ENCODE measurements around the gene NUMB. TPM values are rescaled to one million over a fixed set of nuclear protein-coding genes. Genes with fewer than 3 reads are reported as not detected.

Gene NUMB
- total RNA-seq, 1 donor from 2014 or later, result 119 TPM

DNA sequence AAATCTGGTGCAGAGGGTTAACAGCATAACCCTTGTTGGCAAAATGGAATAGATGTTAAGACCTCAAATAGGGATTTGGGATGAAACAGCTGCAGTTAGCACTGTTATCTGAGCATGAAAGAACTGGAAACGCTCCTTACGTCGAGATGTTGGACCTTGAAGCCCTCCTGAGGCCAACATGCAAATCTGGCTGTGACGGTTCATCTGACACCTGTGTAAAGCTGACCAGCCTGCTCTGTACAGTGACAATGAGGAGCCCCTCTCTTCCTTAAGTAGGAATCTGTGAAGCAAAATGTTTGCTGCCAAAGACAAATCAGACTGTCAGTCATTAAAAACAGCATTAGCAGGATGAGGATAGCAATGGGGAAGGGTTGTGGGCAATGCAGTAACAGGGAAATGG lies 184.5 kb downstream of the NUMB start:
- ATAC-seq, result no peak
- DNase-seq (ENCODE audit: low spot score), result no peak
- intact Hi-C loops (cut with DNase I), result no loop called here

DNA sequence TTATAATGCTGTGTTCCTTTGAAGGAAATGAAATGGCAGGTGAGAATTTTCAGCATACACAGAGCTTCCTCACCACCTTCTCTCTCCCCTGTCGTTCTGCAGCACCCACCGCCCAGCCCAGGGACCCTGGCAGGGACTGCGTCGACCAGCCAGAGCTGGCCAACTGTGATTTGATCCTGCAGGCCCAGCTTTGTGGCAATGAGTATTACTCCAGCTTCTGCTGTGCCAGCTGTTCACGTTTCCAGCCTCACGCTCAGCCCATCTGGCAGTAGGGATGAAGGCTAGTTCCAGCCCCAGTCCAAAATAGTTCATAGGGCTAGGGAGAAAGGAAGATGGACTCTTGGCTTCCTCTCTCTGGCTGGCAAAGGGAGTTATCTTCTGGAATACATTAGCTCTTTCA lies 186.0 kb downstream of the NUMB start:
- DNase-seq (ENCODE audit: low spot score) (no peak), ATAC-seq (peak; percentile 31)
- intact Hi-C loops (cut with DNase I), result no loop called here

DNA sequence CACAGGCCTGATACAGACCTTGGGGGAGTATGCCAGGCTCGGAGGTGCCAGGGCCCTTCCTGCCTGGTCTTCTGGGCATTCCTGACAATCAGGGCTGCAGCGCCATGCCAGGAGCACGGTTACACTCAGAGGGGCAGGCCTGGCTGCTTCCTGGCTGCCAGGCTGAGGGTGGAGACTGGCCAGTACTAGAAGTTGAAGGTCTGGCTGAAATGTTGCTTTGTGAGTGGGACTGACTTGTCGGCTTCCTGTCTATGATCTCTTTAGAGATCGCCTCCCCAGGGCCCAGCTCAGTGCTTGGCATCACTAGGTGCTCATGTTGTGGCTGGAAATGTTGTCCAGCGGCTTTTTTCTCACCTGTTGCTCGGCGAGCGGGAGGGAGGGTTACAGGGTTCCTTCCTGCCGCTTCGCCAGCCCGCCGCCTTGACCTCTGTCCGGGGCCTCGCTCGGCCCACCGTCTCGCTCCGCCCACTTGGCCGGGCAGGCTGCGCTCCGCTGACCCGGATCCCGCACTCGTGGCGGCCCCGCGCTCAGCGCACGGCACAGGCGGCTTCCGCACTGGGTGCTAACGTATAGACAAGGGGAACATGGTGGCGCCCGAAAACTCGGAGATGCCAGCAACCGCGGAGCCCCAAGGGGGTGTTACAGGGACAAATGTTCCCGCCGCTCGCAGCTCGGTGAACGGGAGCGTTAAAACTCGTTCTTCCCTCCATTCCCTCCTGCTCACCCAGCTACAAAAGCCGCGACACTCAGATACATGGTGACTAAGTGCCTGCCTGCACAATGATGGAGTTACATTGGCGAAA lies 188.4 kb downstream of the NUMB start:
- DNase-seq (ENCODE audit: low spot score) (peak; percentile 74), ATAC-seq (peak; percentile 72)
- intact Hi-C loops (cut with DNase I), result no loop called here

DNA sequence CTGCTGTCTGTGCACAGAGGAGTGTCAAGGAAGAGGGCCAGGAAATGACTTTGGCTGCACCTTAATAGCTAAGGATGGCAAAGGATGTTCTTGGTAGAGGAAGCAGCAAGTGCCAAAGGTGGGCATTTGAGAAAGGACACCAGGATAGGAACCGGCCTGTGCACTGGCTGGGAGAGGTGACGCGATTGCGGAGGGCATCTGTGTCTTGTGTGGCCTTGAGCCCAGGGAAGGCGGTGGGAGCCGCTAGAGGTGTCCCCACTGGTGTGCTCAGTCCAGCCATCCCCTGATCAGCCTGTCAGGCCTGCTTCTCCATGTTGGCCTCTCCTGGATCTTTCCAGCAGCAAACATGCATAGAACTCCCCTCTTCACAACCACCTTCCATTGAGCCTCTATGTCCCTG lies 190.9 kb downstream of the NUMB start:
- no peak for DNase-seq (ENCODE audit: low spot score)
- intact Hi-C loops (cut with DNase I), result no loop called here

DNA sequence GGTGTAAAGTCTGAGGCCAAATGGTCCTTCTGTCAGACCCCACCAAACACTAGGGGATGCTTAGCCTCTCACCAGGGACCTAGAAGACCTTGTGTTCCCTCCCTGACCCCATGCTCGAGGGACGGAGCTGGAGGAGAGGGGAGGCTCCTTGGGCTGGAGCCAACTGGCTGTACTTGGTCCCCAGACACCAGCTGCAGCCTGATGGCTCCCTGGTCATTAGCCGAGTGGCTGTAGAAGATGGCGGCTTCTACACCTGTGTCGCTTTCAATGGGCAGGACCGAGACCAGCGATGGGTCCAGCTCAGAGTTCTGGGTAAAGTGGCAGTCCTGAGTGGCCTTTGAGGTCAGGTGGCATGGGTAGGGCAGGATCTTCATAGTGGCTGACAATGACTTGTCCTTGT lies 192.0 kb downstream of the NUMB start:
- ATAC-seq (no peak), DNase-seq (ENCODE audit: low spot score) (no peak)
- intact Hi-C loops (cut with DNase I), result no loop called here

More for the DNA sequence above, 190.9 kb downstream of the NUMB start:
- ATAC-seq, result no peak

DNA sequence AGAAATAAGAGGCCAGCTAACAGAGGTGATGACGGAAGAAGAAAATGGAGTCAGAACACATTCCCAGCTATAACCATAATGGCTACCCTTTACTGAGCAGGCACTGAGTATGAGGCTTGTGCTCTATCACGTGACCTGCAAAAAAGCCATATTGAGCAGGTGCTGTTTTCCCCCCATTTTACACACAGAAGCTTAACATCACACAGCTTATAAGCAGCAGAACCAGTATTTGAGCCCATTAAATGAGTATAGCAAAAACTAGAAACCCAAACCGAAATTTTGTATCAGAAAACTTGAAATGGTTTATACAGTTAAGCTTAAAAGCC lies 192.7 kb downstream of the NUMB start:
- ATAC-seq (no peak), DNase-seq (ENCODE audit: low spot score) (no peak)
- intact Hi-C loops (cut with DNase I), result no loop called here

DNA sequence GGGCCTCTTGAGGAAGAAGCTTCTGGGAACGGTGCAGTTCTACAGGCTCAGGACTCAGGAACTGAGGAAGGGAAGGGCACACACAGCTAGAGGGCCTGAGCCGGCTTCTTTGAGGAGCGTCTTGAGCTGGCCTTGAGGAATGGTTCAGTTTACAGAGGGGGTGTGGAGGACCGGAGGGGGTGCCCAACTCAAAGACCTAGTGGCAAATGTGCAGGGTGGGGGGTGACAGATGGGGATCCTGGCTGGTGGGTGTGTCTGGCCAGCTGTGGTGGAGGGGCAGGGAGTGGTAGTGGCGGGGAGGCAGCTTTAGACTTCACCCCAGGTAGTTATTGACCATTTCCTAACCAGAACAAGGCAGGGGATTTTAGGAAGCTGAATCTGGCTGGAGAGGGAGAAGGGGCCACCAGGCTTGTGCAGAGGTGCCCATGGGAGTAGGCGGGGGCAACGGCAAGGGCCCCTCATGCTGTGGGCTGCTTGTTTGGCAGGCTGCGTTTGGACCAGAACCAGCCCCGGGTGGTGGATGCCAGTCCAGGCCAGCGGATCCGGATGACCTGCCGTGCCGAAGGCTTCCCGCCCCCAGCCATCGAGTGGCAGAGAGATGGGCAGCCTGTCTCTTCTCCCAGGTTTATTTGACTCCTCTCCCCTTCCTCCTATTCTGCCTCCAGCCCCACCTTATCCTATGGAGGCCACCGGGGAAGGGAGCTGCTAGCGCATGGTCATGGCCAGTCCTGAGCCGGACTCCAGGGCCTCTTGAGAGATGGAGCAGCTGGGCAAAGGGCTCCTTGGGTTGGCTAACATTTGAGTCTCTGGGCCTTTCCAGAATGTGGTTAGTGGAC lies 193.2 kb downstream of the NUMB start:
- intact Hi-C loops (cut with DNase I), result no loop called here
- ATAC-seq (no peak), DNase-seq (ENCODE audit: low spot score) (no peak)

DNA sequence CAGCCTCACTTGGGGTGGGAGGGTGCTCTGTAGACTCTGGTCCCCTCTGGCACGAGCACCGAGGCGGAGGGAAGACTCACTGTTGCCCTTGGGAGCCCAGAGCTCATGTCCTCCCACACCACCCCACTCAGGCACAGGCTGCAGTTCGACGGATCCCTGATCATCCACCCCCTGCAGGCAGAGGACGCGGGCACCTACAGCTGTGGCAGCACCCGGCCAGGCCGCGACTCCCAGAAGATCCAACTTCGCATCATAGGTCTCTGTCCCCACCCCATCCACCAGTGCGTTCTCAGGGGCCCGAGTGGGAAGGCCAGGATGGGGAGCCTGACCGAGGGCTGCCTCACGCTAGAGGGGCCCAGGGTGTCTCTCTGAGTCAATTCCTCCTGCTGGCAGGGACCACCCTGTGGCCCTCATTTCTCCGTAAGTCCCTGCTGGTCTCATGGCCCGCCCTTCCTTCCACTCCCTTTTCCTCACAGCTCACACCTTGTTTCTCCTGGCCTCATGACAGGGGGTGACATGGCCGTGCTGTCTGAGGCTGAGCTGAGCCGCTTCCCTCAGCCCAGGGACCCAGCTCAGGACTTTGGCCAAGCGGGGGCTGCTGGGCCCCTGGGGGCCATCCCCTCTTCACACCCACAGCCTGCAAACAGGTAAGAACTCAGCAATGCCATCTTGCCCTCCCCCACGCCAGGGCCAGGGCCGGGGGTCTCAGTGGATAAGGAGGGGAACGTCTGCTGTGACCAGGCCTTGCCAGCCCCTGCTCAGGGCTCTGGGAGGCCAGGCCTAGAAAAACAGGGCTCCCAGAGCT lies 194.1 kb downstream of the NUMB start:
- no peak for DNase-seq (ENCODE audit: low spot score)
- no peak for ATAC-seq
- intact Hi-C loops (cut with DNase I), result no loop called here

DNA sequence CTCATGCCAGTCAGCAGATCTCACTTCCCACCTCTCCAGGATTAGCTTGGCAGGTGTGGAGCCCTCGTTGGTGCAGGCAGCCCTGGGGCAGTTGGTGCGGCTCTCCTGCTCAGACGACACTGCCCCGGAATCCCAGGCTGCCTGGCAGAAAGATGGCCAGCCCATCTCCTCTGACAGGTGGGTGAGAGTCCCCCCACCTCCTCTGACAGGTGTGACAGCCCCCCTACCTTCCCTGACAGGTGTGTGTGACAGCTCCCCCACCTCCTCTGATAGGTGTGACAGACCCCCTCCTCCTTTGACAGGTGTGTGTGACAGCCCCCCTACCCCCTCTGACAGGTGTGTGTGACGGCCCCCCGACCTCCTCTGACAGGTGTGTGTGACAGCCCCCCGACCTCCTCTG lies 194.7 kb downstream of the NUMB start:
- DNase-seq (ENCODE audit: low spot score), result no peak
- intact Hi-C loops (cut with DNase I), result no loop called here
- no peak for ATAC-seq

DNA sequence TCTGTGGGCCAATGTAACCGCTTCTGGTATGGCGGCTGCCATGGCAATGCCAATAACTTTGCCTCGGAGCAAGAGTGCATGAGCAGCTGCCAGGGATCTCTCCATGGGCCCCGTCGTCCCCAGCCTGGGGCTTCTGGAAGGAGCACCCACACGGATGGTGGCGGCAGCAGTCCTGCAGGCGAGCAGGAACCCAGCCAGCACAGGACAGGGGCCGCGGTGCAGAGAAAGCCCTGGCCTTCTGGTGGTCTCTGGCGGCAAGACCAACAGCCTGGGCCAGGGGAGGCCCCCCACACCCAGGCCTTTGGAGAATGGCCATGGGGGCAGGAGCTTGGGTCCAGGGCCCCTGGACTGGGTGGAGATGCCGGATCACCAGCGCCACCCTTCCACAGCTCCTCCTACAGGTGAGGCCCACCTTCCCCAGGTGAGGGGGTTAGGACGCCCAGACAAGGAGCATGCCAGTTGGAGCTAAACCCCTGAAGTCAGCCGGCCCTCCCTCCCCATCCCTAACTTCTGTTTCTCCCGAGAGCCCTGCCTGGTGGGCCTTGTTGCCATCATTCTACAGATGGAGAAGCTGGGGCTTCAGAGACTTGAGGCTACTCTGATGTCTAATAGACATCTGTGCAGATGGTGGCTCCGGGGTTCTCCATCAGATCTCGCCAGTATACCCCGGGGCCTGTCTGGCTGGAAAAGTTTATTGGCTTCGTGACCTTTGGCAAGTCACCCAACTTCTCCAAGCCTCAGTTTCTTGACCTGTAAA lies 195.7 kb downstream of the NUMB start:
- DNase-seq (ENCODE audit: low spot score) (no peak), ATAC-seq (no peak)
- intact Hi-C loops (cut with DNase I), result no loop called here

DNA sequence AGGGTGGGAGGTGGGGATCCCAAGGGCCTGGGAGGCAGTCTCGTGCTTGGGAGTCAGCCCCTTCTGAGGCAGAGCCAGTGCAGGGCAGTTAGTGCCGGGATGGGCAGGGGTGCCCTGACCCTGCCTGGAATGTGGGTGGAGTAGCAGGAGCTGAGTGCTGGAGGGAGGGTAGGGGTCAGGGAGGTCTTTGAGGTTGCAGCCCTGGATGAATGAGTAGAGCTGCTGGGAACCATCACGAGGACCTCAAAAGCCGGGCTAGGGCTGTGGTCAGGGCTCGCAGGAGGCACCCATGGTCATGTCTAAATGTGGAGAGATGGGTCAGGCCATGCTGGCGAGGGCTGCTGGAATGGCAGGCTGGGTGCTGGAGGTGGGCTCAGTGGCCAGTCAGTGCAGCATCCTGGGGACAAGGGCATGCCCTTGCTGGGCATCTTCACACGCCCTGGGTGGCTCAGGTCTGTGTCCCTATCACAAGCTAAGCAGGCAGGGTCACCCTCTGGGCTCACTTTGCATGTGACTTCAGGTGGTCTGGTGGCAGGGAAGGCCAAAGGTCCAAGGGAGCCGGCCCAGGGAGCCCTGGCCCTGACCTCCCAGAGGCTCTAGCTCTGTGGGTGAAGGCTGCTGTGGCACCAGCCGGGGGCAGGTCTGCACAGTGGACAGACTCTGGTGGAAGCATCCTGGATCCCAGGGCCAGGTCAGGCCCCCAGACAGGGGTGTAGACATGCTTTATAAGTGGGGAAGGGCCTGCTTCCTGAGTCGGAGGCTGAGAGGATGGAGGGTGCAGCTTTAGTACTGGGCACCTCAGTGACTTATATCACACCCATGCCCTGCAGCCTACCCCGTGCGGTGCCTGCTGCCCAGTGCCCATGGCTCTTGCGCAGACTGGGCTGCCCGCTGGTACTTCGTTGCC lies 196.6 kb downstream of the NUMB start:
- intact Hi-C loops (cut with DNase I), result no loop called here
- ATAC-seq (peak; percentile 55), DNase-seq (ENCODE audit: low spot score) (no peak)

DNA sequence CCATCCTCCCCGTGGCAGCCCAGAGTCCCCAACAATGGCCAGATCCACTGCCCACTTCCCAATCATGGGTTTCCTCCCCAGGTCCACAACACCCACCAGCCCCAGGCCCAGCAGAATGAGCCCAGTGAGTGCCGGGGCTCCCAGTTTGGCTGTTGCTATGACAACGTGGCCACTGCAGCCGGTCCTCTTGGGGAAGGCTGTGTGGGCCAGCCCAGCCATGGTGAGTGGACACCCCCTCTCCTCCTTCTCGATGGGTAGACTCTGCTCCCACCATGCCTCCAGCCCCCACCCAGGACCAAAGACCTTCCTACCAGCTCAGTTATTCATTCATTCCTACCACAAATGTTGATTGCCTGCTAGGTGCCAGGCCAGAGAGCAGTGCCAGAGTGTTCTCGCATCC lies 197.3 kb downstream of the NUMB start:
- intact Hi-C loops (cut with DNase I), result no loop called here
- DNase-seq (ENCODE audit: low spot score) (no peak), ATAC-seq (peak; percentile 13)

DNA sequence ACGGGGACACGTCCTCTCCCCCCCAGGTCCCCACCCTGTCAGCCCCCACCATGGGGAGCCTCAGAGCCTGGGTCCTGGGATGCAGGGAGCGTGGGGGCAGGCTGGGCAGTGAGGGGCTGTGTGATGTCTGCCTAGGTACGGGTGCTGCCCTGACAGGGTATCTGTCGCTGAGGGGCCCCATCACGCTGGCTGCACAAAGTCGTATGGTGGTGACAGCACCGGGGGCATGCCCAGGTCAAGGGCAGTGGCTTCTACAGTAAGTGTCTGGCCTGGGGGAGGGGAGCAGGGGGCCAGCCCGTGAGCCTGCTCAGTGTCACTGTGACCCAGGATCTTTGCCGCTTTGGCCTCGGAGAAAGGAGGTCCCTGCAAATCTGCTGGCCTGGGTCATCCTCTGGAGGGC lies 197.8 kb downstream of the NUMB start:
- intact Hi-C loops (cut with DNase I), result no loop called here
- ATAC-seq (no peak), DNase-seq (ENCODE audit: low spot score) (no peak)

DNA sequence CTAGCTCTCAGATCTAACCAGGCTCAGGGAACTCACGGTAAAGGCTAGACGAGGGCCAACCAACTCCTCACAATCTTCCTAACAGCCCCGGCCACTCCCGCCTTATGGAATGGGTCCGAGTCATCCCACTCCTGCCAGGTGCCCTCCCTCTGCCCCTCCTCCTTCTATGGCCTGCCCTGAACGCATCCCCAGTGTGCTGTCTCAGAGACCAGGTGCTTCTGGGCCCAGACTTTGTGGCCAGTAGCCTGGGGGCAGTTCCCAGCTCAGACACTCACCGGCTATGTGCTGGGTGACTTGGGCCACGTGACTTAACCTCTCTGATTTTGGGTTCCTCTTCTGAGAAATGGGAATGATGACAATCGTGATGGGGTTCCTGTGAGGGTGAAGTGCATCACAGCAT lies 198.5 kb downstream of the NUMB start:
- intact Hi-C loops (cut with DNase I), result no loop called here
- ATAC-seq (no peak), DNase-seq (ENCODE audit: low spot score) (no peak)

DNA sequence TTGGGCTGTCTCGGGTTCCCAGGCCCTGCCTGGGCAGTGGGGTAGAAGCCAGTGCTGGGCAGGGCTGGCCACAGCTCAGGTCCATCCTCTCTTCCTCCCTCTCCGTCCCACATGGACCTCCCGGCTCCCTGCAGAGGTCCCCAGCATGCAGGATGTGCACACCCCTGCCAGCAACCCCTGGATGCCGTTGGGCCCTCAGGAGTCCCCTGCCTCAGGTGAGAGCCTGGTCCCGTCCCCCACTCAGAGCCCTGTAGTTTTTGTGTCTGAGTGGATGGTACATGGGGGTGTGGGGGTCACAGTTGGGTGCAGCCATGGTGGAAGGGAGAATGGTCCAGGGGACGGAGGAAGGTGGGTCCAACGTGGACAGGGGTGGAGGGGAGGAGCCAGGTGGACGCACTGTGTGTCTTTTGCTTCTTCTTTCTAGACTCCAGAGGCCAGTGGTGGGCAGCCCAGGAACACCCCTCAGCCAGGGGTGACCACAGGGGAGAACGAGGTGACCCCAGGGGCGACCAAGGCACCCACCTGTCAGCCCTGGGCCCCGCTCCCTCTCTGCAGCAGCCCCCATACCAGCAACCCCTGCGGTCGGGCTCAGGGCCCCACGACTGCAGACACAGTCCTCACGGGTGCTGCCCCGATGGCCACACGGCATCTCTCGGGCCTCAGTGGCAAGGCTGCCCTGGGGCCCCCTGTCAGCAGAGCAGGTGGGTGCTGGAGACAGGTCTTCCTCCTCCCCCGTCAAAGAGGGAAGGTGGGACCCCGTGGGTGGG lies 199.3 kb downstream of the NUMB start:
- intact Hi-C loops (cut with DNase I), result no loop called here
- DNase-seq (ENCODE audit: low spot score) (no peak), ATAC-seq (no peak)

DNA sequence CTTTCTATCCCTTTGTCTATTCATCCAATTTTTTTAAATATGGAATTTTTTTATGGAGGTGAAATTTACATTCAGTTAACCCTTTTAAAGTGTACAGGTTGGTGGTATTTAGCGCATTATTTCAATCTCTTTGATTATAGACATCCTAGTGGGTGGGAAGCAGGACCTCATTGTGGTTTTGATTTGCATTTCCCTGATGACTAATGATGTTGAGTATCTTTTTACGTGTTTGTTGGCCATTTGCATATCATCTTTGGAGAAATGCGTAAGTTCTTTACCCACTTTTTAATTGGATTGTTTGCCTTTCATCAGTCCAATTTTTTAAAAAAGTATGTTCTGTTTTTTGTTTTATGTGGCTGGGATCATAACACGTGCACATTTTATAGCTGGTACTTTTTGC lies 200.3 kb downstream of the NUMB start:
- intact Hi-C loops (cut with DNase I), result no loop called here
- ATAC-seq, result no peak
- DNase-seq (ENCODE audit: low spot score), result no peak

DNA sequence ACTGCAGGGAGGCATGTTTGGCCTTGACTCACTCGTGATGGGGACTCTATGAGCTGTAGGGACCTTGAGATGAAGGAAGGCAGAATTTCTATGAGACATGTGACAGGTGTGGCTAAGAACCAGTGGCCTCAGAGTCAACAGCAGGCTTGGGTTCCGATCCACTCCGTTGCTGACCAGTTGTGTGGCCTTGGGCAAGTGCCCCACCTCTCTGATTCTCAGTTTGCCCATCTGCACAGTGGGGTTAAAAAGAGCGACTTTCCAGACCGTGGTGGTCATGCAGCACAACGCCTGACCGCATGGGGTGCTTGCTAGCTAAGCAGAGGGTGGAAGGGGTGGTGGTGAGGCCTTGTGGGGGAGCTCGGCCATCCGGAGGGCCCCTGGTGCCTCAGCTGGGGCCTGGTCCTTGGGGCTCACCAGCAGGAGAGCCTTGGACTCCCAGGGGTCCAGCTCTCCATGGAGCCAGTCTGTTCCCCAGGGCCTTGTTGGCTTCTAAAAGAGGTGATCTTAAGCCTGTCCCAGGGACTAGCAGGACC lies 202.6 kb downstream of the NUMB start:
- no peak for ATAC-seq
- DNase-seq (ENCODE audit: low spot score), result no peak
- intact Hi-C loops (cut with DNase I), result no loop called here
